ENCODE measurements around the gene PTTG1. TPM values are rescaled to one million over a fixed set of nuclear protein-coding genes. Genes with fewer than 3 reads are reported as not detected.

The PTTG1 gene
- total and polyA plus RNA-seq, 9 of the 15 experiments (the other 6 are each of a cell fraction or from before 2014, with no cell fraction given), result 193 to 1,088 (median 349) TPM

DNA sequence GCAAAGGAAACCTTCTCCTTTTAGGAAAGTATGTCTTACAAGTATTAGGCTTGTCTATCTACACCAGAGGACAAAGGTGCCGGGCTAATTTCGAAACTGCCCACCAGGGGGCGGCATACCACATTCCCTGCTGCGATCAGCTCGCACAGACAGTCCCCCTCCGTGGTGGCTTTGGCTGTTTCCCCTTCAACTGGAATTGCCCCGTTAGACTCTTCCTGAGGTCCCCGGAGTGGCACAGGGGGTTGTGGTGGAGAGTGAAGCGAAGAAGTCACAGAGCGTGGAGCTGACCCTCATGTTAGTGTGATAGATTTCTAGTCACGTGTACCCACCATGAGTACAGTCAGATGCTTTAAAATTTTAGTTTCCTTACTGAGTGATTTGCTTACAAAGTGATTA lies 17.5 kb downstream of the PTTG1 start (continued):
- TF ChIP-seq, protein P1, sequence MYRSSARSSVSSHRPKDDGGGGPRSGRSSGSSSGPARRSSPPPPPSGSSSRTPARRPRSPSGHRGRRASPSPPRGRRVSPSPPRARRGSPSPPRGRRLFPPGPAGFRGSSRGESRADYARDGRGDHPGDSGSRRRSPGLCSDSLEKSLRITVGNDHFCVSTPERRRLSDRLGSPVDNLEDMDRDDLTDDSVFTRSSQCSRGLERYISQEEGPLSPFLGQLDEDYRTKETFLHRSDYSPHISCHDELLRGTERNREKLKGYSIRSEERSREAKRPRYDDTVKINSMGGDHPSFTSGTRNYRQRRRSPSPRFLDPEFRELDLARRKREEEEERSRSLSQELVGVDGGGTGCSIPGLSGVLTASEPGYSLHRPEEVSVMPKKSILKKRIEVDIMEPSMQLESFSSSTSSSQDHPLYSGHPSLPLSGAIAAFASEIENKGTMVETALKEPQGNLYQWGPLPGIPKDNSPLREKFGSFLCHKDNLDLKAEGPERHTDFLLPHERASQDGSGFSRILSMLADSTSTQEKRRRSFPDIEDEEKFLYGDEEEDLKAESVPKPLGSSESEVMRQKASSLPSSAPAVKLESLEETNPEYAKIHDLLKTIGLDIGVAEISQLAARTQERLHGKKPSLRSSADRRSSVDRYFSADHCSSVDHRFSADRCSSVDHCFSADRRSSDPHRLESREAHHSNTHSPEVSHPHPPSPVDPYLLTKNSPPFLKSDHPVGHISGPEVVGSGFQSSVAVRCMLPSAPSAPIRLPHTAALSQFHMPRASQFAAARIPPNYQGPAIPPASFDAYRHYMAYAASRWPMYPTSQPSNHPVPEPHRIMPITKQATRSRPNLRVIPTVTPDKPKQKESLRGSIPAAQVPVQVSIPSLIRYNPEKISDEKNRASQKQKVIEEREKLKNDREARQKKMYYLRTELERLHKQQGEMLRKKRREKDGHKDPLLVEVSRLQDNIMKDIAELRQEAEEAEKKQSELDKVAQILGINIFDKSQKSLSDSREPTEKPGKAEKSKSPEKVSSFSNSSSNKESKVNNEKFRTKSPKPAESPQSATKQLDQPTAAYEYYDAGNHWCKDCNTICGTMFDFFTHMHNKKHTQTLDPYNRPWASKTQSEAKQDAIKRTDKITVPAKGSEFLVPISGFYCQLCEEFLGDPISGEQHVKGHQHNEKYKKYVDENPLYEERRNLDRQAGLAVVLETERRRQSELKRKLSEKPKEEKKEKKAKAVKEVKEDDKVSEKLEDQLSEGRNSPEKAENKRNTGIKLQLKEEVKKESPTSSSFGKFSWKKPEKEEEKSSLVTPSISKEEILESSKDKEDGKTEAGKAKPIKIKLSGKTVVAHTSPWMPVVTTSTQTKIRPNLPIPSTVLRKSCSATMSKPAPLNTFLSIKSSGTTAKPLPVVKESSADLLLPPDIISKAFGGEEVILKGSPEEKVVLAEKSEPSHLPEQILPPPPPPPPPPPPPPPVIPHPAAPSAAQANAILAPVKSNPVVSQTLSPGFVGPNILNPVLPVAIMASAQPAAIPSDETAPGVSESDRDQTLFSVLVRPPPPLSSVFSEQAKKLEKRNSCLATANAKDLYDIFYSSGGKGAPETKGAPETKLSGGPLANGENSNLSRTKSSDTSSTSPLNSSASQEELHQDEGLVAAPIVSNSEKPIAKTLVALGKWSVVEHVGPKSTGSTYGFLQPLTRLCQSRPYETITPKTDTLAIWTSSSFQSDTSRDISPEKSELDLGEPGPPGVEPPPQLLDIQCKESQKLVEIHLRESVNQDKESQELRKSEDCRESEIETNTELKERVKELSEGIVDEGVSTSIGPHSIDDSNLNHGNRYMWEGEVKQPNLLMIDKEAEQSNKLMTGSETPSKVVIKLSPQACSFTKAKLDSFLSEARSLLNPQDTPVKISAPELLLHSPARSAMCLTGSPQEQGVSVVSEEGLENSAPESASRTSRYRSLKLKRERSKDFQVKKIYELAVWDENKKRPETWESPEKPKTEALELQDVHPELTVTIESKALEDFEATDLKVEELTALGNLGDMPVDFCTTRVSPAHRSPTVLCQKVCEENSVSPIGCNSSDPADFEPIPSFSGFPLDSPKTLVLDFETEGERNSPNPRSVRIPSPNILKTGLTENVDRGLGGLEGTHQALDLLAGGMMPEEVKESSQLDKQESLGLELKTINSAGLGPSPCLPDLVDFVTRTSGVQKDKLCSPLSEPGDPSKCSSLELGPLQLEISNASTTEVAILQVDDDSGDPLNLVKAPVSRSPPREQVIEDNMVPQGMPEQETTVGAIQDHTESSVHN (IDR thresholded peaks at IDR 0.05; ENCODE audit: borderline replicate concordance in 1 of 2, low read depth in 1 of 2), result no peak
- TF ChIP-seq RCOR1 (IDR thresholded peaks at IDR 0.05; ENCODE audit: borderline replicate concordance in 1 of 2, low read depth in 2 of 2, low read length in 2 of 2), result 0 out of 4 replicates have a peak, but pooled peaks of 1 of the 2 experiments have one; percentile 24
- no peak for TF ChIP-seq YY1 (IDR thresholded peaks at IDR 0.05; ENCODE audit: borderline replicate concordance in 1 of 3, control insufficient read depth in 1 of 3, extremely low read depth in 1 of 3, insufficient read depth in 3 of 3, insufficient read length in 1 of 3, insufficient replicate concordance in 2 of 3, low read depth in 1 of 3, low read length in 2 of 3)
- TF ChIP-seq ZFP36 (IDR thresholded peaks at IDR 0.05; ENCODE audit: low read depth, low read length, partially characterized antibody), result peak; percentile 31
- no peak for TF ChIP-seq BACH1 (tag; IDR thresholded peaks at IDR 0.05)
- no peak for TF ChIP-seq NCOA4 (IDR thresholded peaks at IDR 0.05; ENCODE audit: partially characterized antibody)
- TF ChIP-seq TEAD1 (CRISPR knock-in tag; IDR thresholded peaks at IDR 0.05), result peak in 1 of 2 experiments; percentile 95; a peak in 2 of 4 replicates
- TF ChIP-seq, protein P2, sequence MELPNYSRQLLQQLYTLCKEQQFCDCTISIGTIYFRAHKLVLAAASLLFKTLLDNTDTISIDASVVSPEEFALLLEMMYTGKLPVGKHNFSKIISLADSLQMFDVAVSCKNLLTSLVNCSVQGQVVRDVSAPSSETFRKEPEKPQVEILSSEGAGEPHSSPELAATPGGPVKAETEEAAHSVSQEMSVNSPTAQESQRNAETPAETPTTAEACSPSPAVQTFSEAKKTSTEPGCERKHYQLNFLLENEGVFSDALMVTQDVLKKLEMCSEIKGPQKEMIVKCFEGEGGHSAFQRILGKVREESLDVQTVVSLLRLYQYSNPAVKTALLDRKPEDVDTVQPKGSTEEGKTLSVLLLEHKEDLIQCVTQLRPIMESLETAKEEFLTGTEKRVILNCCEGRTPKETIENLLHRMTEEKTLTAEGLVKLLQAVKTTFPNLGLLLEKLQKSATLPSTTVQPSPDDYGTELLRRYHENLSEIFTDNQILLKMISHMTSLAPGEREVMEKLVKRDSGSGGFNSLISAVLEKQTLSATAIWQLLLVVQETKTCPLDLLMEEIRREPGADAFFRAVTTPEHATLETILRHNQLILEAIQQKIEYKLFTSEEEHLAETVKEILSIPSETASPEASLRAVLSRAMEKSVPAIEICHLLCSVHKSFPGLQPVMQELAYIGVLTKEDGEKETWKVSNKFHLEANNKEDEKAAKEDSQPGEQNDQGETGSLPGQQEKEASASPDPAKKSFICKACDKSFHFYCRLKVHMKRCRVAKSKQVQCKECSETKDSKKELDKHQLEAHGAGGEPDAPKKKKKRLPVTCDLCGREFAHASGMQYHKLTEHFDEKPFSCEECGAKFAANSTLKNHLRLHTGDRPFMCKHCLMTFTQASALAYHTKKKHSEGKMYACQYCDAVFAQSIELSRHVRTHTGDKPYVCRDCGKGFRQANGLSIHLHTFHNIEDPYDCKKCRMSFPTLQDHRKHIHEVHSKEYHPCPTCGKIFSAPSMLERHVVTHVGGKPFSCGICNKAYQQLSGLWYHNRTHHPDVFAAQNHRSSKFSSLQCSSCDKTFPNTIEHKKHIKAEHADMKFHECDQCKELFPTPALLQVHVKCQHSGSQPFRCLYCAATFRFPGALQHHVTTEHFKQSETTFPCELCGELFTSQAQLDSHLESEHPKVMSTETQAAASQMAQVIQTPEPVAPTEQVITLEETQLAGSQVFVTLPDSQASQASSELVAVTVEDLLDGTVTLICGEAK (IDR thresholded peaks at IDR 0.05), result no peak
- TF ChIP-seq, protein P2 (CRISPR knock-in tag; IDR thresholded peaks at IDR 0.05), result no peak

All from K562 (cell line).